22Rv1 (cell line): ENCODE data around the gene MACF1.

ENCODE experiments used
- CTCF ChIP-seq: fragments of 450-650 bp; IDR thresholded peaks from 2 replicates; pipeline ENCODE4 v1.5.1; 2017; ENCODE audit warnings: mild to moderate bottlenecking
- ZFX ChIP-seq: fragments of 450-650 bp; IDR thresholded peaks from 2 replicates; pipeline ENCODE4 v1.6.1; 2017; ENCODE audit warnings: antibody characterized with exemption, borderline replicate concordance

DNA sequence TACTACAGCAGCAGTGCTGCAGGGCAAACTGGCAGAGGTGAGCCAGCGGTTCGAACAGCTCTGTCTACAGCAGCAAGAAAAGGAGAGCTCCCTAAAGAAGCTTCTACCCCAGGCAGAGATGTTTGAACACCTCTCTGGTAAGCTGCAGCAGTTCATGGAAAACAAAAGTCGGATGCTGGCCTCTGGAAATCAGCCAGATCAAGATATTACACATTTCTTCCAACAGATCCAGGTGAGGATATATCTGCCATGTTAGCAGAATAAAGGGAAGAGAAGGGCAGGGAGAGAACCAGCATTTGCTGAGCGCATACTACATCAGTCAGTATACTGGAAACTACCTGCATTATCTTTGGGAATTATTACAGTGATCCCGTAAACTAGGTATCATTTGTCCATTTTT lies 157.0 kb downstream of the MACF1 start:
- TF ChIP-seq CTCF (no peak), ZFX (no peak)
